Measurements from ENCODE around the gene ZNF740.

ZNF740 gene

GRCh38 chr12:53223389-53224060 lies 43.0 kb downstream of the ZNF740 start:
- Histone ChIP-seq H3K4me3 (ENCODE audit: low read length) (no peak overlapping the region), H3K9me3 (ENCODE audit: low read length) (no peaks in the 10 kb centered on the region), H3K4me1 (ENCODE audit: insufficient read depth, low read length) (peaks cover 48% of the 10 kb centered on the region), H2AFZ (ENCODE audit: low read depth, low read length) (no peak overlapping the region), H3K27me3 (ENCODE audit: insufficient read depth, low read length) (peaks cover 39% of the 10 kb centered on the region), H3K36me3 (ENCODE audit: insufficient read depth, low read length) (no peaks in the 10 kb centered on the region)

- Histone ChIP-seq H3K27me3 (ENCODE audit: insufficient read depth, low read length) (peaks cover 41% of the 10 kb centered on the region), H2AFZ (ENCODE audit: low read depth, low read length) (no peak overlapping the region)
These were observed 43.8 kb downstream of the ZNF740 start for GRCh38 chr12:53224061-53224896.

GRCh38 chr12:53224897-53225634 lies 44.5 kb downstream of the ZNF740 start:
- H3K27me3 ChIP-seq (ENCODE audit: insufficient read depth, low read length), result peaks cover 43% of the 10 kb centered on the region
- peaks cover 36% of the 10 kb centered on the region for H3K4me1 ChIP-seq (ENCODE audit: insufficient read depth, low read length)
- H3K4me3 ChIP-seq (ENCODE audit: low read length), result no peak overlapping the region
- no peaks in the 10 kb centered on the region for H3K36me3 ChIP-seq (ENCODE audit: insufficient read depth, low read length)
- no peaks in the 10 kb centered on the region for H3K9me3 ChIP-seq (ENCODE audit: low read length)
- H2AFZ ChIP-seq (ENCODE audit: low read depth, low read length), result no peak overlapping the region

More at GRCh38 chr12:53224061-53224896, 43.8 kb downstream of the ZNF740 start:
- Histone ChIP-seq H3K36me3 (ENCODE audit: insufficient read depth, low read length) (no peaks in the 10 kb centered on the region), H3K4me1 (ENCODE audit: insufficient read depth, low read length) (peaks cover 43% of the 10 kb centered on the region), H3K4me3 (ENCODE audit: low read length) (no peak overlapping the region), H3K9me3 (ENCODE audit: low read length) (no peaks in the 10 kb centered on the region)

GRCh38 chr12:53225635-53226424 lies 45.3 kb downstream of the ZNF740 start:
- no peaks in the 10 kb centered on the region for H3K9me3 ChIP-seq (ENCODE audit: low read length)
- peaks cover 36% of the 10 kb centered on the region for H3K4me1 ChIP-seq (ENCODE audit: insufficient read depth, low read length)

GRCh38 chr12:53226815-53227214 lies 46.3 kb downstream of the ZNF740 start:
- H3K4me3 ChIP-seq (ENCODE audit: low read length), result no peak overlapping the region
- no peaks in the 10 kb centered on the region for H3K9me3 ChIP-seq (ENCODE audit: low read length)
- peaks cover 59% of the 10 kb centered on the region for H3K27me3 ChIP-seq (ENCODE audit: insufficient read depth, low read length)
- H3K4me1 ChIP-seq (ENCODE audit: insufficient read depth, low read length), result peaks cover 34% of the 10 kb centered on the region
- no peak overlapping the region for H2AFZ ChIP-seq (ENCODE audit: low read depth, low read length)
- no peaks in the 10 kb centered on the region for H3K36me3 ChIP-seq (ENCODE audit: insufficient read depth, low read length)

More at GRCh38 chr12:53225635-53226424, 45.3 kb downstream of the ZNF740 start:
- Histone ChIP-seq H3K4me3 (ENCODE audit: low read length) (no peak overlapping the region), H3K27me3 (ENCODE audit: insufficient read depth, low read length) (peaks cover 49% of the 10 kb centered on the region), H2AFZ (ENCODE audit: low read depth, low read length) (no peak overlapping the region), H3K36me3 (ENCODE audit: insufficient read depth, low read length) (no peaks in the 10 kb centered on the region)

- Histone ChIP-seq H3K4me1 (ENCODE audit: insufficient read depth, low read length) (peaks cover 31% of the 10 kb centered on the region), H3K4me3 (ENCODE audit: low read length) (no peak overlapping the region), H3K36me3 (ENCODE audit: insufficient read depth, low read length) (no peaks in the 10 kb centered on the region), H2AFZ (ENCODE audit: low read depth, low read length) (no peak overlapping the region), H3K27me3 (ENCODE audit: insufficient read depth, low read length) (peaks cover 60% of the 10 kb centered on the region), H3K9me3 (ENCODE audit: low read length) (no peaks in the 10 kb centered on the region)
These were observed 46.8 kb downstream of the ZNF740 start for GRCh38 chr12:53227341-53227740.

- no peak overlapping the region for H2AFZ ChIP-seq (ENCODE audit: low read depth, low read length)
- no peaks in the 10 kb centered on the region for H3K9me3 ChIP-seq (ENCODE audit: low read length)
- H3K36me3 ChIP-seq (ENCODE audit: insufficient read depth, low read length), result no peaks in the 10 kb centered on the region
- H3K4me3 ChIP-seq (ENCODE audit: low read length), result no peak overlapping the region
- H3K4me1 ChIP-seq (ENCODE audit: insufficient read depth, low read length), result peaks cover 31% of the 10 kb centered on the region
- H3K27me3 ChIP-seq (ENCODE audit: insufficient read depth, low read length), result peaks cover 65% of the 10 kb centered on the region
These were observed 47.3 kb downstream of the ZNF740 start for GRCh38 chr12:53227836-53228235.

- H3K4me3 ChIP-seq (ENCODE audit: low read length), result no peak overlapping the region
- peaks cover 67% of the 10 kb centered on the region for H3K27me3 ChIP-seq (ENCODE audit: insufficient read depth, low read length)
- no peak overlapping the region for H2AFZ ChIP-seq (ENCODE audit: low read depth, low read length)
- H3K9me3 ChIP-seq (ENCODE audit: low read length), result no peaks in the 10 kb centered on the region
- peaks cover 31% of the 10 kb centered on the region for H3K4me1 ChIP-seq (ENCODE audit: insufficient read depth, low read length)
- H3K36me3 ChIP-seq (ENCODE audit: insufficient read depth, low read length), result no peaks in the 10 kb centered on the region
These were observed 48.9 kb downstream of the ZNF740 start for GRCh38 chr12:53229454-53229853.

- H3K4me1 ChIP-seq (ENCODE audit: insufficient read depth, low read length), result peaks cover 26% of the 10 kb centered on the region
- H3K4me3 ChIP-seq (ENCODE audit: low read length), result no peak overlapping the region
- H3K27me3 ChIP-seq (ENCODE audit: insufficient read depth, low read length), result peaks cover 64% of the 10 kb centered on the region
- no peak overlapping the region for H2AFZ ChIP-seq (ENCODE audit: low read depth, low read length)
- no peaks in the 10 kb centered on the region for H3K36me3 ChIP-seq (ENCODE audit: insufficient read depth, low read length)
- H3K9me3 ChIP-seq (ENCODE audit: low read length), result no peaks in the 10 kb centered on the region
These were observed 49.8 kb downstream of the ZNF740 start for GRCh38 chr12:53230108-53230845.

GRCh38 chr12:53231671-53231920 lies 51.1 kb downstream of the ZNF740 start:
- Histone ChIP-seq H3K4me3 (ENCODE audit: low read length) (no peak overlapping the region), H3K27me3 (ENCODE audit: insufficient read depth, low read length) (peaks cover 68% of the 10 kb centered on the region)

GRCh38 chr12:53231921-53232645 lies 51.6 kb downstream of the ZNF740 start, which contains the start of gene RARG:
TSS of gene RARG (minus strand) at chr12:53232209. CDS start at chr12:53227545, 4,664 bp downstream.
- Histone ChIP-seq H3K9me3 (ENCODE audit: low read length) (no peaks in the 10 kb centered on the region), H2AFZ (ENCODE audit: low read depth, low read length) (no peak within 1 kb of the TSS), H3K4me3 (ENCODE audit: low read length) (no peak within 1 kb of the TSS), H3K36me3 (ENCODE audit: insufficient read depth, low read length) (no peaks in the 10 kb centered on the region), H3K27me3 (ENCODE audit: insufficient read depth, low read length) (peaks cover 72% of the 10 kb centered on the region), H3K4me1 (ENCODE audit: insufficient read depth, low read length) (peaks cover 26% of the 10 kb centered on the region)

More at GRCh38 chr12:53231671-53231920, 51.1 kb downstream of the ZNF740 start:
- H3K9me3 ChIP-seq (ENCODE audit: low read length), result no peaks in the 10 kb centered on the region
- H2AFZ ChIP-seq (ENCODE audit: low read depth, low read length), result no peak overlapping the region
- H3K36me3 ChIP-seq (ENCODE audit: insufficient read depth, low read length), result no peaks in the 10 kb centered on the region
- peaks cover 26% of the 10 kb centered on the region for H3K4me1 ChIP-seq (ENCODE audit: insufficient read depth, low read length)
